RWPE1 (cell line): ENCODE results near the gene LHFPL4.

Source experiments
- CTCF ChIA-PET: fragments of 350-600 bp; sonication (Branson Sonifier 250); formaldehyde crosslinking; extraction: SDS; loops from one replicate; lab custom pipeline; 2021; lab: Yijun Ruan, JAX
- POLR2A ChIA-PET: fragments of 400-600 bp; formaldehyde crosslinking; extraction: SDS; loops from one replicate; lab custom pipeline; 2020; ENCODE audit warnings: antibody characterized with exemption; ENCODE audit not compliant: low non-redundant PET; lab: Yijun Ruan, JAX
- DNase-seq: peaks from one replicate; pipeline ENCODE4 v3.0.0; 2012; ENCODE audit warnings: low spot score
- H3K27ac ChIP-seq: fragments of 450-650 bp; 2 replicates; pipeline ENCODE4 v1.5.1; 2017
- CTCF ChIP-seq: fragments of 450-650 bp; conservative IDR thresholded peaks from 2 replicates; pipeline ENCODE4 v1.5.1; 2017; ENCODE audit warnings: low read depth, mild to moderate bottlenecking

LHFPL4 gene

GRCh38 chr3:9469986-9470385 lies 83.6 kb downstream of the LHFPL4 start:
- no peak for TF ChIP-seq CTCF
- no peak for DNase-seq
- ChIA-PET POLR2A (no interaction called here), CTCF (no interaction called here)
- H3K27ac ChIP-seq = no peak overlapping the region

- TF ChIP-seq CTCF = no peak
- no peak overlapping the region for H3K27ac ChIP-seq
- POLR2A ChIA-PET = no interaction called here
- DNase-seq = no peak
- CTCF ChIA-PET = no interaction called here
These were observed 85.2 kb downstream of the LHFPL4 start for GRCh38 chr3:9468460-9468859.

GRCh38 chr3:9467451-9467850 lies 86.2 kb downstream of the LHFPL4 start:
- CTCF ChIA-PET = no interaction called here
- H3K27ac ChIP-seq = no peak overlapping the region
- DNase-seq = no peak
- no peak for TF ChIP-seq CTCF
- POLR2A ChIA-PET = no interaction called here

GRCh38 chr3:9455596-9456131 lies 98.0 kb downstream of the LHFPL4 start:
- no peak for DNase-seq
- POLR2A ChIA-PET = no interaction called here
- CTCF ChIA-PET = no interaction called here
- H3K27ac ChIP-seq = no peak overlapping the region
- TF ChIP-seq CTCF = no peak

DNA sequence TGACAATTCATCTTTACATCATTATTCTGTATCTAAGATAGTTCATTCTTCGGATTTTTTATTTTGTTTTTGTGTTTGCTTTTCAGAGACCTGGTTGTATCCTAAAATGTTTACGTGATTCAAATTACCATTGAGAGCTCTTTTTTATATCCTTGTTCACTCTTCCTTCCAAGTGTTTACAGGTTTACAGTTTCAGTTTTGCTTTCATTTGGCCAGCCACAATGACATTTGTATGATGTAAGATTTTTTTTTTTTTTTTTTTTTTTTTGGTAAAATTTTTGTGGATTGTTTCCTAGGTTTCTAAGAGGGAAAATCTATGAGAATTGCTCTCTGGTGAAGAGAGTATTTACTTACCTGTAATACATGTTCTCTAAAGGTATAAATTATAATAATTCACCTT lies 101.2 kb downstream of the LHFPL4 start:
- H3K27ac ChIP-seq = no peak overlapping the region
- ChIA-PET CTCF (interaction anchor here (0.7 kb wide), 1 partner anchor 36 kb away, joined by 3 read pairs; no protein-coding TSS in a partner anchor), POLR2A (no interaction called here)
- no peak for DNase-seq
- TF ChIP-seq CTCF = no peak

DNA sequence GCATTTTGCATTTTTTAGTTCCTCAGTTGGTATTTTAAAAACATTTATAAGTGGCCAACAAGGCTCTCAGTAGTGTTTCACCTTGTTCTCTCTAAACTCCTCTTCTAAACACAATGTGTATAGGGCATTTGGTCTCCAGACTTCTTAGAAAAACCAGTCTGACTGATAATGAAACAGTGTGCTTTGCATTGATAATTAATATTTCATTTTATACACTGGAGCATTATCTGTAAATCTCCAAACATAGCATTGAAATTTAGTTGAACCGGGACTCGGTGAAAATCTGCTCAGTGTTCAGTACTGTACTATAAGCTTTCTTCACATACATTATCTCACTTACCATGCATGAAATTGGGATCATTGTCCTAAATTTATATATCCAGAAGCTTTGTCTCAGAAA lies 102.6 kb downstream of the LHFPL4 start:
- no peak for DNase-seq
- ChIA-PET CTCF (no interaction called here), POLR2A (no interaction called here)
- no peak for TF ChIP-seq CTCF
- H3K27ac ChIP-seq = no peak overlapping the region
